Nucleus accumbens (tissue), 56 donors: ENCODE measurements around the gene TPSAB1.
"Not testable (repeated sequence)": the region's sequence is repeated elsewhere in the genome, so short reads cannot be mapped to it uniquely, and the experiment has no call there.

Experiments used
- DNase-seq, 56 donors: peaks; one replicate each; lab custom pipeline; 2025; lab: John Stamatoyannopoulos, UW

The TPSAB1 gene

DNA sequence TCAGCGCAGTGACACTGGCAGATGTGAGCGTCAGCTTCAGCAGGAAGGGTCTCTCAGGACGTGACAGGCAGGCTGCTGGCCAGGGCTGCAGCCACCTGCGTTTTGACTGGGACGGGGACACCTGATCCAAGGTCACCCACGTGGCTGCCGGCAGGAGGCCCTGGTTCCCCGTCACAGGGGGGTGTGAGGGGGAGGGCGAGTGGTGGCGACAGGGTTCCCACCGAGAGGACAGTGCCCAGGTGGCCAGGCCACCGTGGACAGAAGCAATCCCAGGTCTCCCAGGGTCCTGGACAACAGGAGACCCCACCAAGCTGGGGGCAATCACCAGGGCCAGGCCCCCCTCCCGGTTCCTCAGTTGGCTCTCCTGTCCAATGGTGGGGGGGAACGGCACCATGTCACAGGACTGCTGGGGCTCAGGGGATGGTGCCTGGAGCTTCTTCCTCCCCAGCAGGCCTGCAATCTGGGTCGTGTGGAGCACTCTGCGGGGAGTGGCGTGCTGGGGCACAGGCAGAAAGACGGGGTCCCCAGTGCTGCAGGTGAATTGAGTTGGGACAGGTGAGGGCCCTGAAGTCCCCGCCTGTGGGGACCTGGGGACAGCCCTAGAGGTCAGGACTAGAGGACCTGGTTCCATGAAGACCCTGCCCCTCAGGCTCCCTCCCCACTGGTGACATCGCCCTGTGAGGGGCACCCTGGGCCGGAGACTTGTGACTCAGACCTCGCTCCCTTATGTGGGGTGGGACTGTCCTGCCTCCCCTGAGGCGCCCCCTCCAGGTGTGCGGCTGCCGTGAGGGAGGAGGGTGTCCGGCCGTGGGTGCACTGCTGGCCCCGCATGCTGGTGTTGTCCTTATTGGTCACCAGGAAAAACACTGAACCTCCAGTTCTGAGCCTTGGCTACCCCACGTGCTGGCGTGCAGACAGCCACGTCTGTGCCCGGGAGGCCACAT lies 3.7 kb downstream of the TPSAB1 start:
- DNase-seq, result not testable (repeated sequence)

DNA sequence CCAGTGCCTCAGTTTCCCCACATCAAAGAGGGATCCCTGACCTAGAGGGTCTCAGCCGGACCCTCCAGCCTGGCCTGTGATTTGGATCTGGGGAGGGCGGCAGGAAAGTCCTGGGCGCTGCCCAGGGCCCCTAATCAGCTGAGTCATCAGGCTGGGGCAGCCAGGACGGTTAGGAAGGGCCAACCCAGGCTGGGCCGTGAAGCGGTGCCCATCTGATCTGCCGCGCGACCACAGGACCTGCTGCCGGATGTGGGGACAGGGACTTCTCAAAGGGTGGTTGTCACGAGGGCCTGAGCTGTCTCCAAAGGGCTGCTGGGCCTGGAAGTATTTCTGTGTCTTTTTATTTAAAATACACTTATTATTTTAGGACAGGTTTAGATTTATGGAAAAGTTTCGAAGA lies 4.4 kb downstream of the TPSAB1 start:
- DNase-seq, result no peak

GRCh38 chr16:1245452-1246020 lies 5.0 kb downstream of the TPSAB1 start:
- DNase-seq, result no peak

- DNase-seq, result not testable (repeated sequence)
These were observed 7.5 kb downstream of the TPSAB1 start for GRCh38 chr16:1247903-1248537.

GRCh38 chr16:1249031-1249755 lies 8.7 kb downstream of the TPSAB1 start:
- DNase-seq, result not testable (repeated sequence)

- not testable (repeated sequence) for DNase-seq
These were observed 13.3 kb downstream of the TPSAB1 start for GRCh38 chr16:1253701-1254364.

DNA sequence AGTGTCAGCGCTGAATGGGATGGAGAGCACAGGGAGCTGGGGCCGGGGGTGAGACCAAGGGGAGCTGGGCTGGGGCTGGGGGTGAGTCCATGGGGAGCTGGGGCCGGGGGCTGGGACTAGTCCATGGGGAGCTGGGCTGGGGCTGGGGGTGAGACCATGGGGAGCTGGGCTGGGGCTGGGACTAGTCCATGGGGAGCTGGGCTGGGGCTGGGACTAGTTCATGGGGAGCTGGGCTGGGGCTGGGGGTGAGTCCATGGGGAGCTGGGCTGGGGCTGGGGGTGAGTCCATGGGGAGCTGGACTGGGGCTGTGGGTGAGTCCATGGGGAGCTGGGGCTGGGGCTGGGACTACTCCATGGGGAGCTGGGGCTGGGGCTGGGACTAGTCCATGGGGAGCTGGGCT lies 14.3 kb downstream of the TPSAB1 start:
- not testable (repeated sequence) for DNase-seq

- not testable (repeated sequence) for DNase-seq
These were observed 15.0 kb downstream of the TPSAB1 start, which contains the start of gene TPSD1 for GRCh38 chr16:1255276-1256122. TSS of gene TPSD1 (plus strand) at chr16:1256069. CDS start at chr16:1256281, 212 bp downstream.

DNA sequence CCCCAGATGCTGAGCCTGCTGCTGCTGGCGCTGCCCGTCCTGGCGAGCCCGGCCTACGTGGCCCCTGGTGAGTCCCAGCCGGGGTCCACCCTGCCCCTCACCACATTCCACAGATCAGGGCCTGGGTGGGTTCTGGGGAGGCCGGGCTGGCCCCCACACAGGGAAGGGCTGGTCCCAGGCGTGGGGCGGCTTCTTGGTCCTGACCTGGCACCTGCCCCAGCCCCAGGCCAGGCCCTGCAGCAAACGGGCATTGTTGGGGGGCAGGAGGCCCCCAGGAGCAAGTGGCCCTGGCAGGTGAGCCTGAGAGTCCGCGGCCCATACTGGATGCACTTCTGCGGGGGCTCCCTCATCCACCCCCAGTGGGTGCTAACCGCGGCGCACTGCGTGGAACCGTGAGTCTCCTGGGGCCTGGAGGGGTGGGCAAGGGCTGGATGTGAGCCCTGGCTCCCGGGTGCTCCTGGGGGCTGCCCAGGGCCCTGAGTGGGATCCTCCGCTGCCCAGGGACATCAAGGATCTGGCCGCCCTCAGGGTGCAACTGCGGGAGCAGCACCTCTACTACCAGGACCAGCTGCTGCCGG lies 15.9 kb downstream of the TPSAB1 start:
- not testable (repeated sequence) for DNase-seq

DNA sequence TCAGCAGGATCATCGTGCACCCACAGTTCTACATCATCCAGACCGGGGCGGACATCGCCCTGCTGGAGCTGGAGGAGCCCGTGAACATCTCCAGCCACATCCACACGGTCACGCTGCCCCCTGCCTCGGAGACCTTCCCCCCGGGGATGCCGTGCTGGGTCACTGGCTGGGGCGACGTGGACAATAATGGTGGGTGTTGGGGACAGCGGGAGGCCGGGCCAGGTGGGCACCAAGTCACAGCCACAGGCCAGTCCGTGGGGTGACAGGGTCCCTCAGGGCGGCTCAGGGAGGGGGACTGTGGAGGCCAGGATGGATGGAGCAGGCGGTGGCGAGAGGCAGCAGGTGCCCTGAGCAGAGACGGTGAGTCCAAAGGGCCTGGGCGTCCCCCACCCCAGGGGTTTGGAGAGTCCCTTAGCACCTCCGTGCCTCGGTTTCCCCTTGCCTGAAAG lies 16.4 kb downstream of the TPSAB1 start:
- no peak for DNase-seq

GRCh38 chr16:1257561-1258224 lies 17.2 kb downstream of the TPSAB1 start:
- DNase-seq, result no peak

- no peak for DNase-seq
These were observed 17.7 kb downstream of the TPSAB1 start for GRCh38 chr16:1258225-1258600.

DNA sequence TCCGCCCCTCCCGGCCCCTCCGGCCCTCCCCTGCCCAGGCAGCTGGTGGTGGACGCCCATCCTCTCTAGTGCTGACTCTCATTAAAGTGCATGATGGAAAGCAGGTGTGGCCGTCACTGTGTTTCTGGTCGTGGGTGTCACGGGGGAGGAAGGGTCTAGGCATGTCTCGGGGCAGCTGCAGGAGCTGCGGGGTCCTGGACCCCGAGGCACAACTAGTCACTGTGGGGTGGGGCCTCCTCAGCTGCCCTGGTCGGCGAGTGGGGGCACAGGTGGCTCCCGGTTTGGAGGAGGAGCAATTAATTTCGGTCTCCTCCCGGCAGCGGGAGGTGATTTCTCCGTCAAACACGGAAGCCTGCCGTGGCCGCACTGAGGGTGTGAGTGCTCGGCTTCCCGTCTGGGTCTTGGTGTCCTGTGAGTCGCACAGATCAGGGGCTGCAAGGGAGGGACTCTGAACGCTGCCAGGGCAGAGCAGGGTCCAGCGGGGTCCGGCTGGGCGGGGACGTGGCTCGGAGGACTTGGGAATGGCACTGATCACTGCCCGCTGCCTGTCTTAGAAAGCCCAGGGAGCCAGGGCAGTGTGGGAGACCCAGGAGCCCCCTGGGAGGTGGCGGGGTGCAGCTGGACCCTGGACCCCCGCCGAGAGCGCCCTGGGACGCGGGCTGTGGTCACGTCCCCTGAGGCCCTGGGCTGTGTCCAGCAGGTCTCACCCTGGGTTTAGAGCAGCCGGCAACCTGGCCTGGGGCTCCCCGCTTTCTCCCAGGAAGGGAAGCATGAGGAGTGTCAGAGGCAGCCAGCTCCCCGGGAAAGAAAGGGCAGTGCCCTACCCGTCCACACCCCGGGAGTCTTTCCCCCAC lies 18.6 kb downstream of the TPSAB1 start:
- DNase-seq, result no peak

GRCh38 chr16:1259760-1260068 lies 19.2 kb downstream of the TPSAB1 start:
- no peak for DNase-seq

- no peak for DNase-seq
These were observed 19.7 kb downstream of the TPSAB1 start for GRCh38 chr16:1260101-1260680.

DNA sequence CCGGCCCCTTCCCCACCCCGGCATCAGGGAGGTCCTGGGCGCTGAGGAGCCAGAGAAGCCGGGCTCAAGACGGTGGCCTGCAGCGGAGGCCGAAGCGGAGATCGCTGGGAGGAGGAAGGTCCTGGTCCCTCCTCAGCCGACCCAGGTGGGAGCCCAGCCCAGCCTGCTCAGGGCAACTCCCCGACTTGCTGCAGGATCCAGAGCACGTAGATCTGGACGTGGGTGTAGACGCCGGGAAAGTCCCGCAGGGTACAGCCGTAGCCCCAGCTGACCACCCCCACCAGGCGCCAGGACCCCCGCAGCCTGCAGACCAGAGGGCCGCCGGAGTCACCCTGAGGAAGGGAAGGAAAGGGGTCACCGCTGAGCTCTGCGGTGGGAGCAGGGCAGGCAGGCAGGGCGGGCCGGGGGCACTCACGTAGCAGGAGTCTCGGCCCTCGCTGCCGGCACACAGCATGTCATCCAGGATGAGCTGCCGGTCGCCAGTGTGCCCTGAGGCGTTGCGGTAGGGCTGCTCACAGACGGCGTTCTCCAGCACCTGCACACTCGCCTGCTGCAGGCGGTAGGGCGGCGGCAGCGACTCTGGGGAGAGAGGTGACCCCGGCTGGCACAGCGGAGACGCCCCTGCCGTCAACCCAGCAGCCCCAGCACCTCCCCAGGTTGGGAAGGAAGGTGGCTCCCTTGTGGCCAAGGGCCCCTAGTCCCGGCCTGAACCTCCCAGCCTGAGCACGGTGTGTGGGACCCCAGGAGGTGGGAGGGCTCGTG lies 20.8 kb downstream of the TPSAB1 start:
- no peak for DNase-seq
